Cortex of kidney (tissue), 1 donor: ENCODE results near the gene PIGU.

Experiments used
- DNase-seq: peaks from one replicate; lab custom pipeline; 2025; lab: John Stamatoyannopoulos, UW

Gene PIGU

GRCh38 chr20:34512266-34512954, 164.5 kb downstream of the PIGU start:
- DNase-seq = no peak

- DNase-seq = no peak
Measured at GRCh38 chr20:34511891-34512265, 165.0 kb downstream of the PIGU start.

- no peak for DNase-seq
Measured at GRCh38 chr20:34510575-34510974, 166.3 kb downstream of the PIGU start.
